SK-N-SH treated with all-trans-retinoic acid at 6 μM for 48 hours (cell line): Measurements from ENCODE around the gene CIRBP.

ENCODE experiments used
- ARNTL ChIP-seq: fragments of 450-650 bp; formaldehyde crosslinking; IDR thresholded peaks from 2 replicates; pipeline ENCODE4 v1.5.0; 2020; ENCODE audit warnings: low read depth, mild to moderate bottlenecking, moderate library complexity, borderline replicate concordance
- CREB5 ChIP-seq: fragments of 250-450 bp; sonication (Bioruptor Pico); IDR thresholded peaks from 2 replicates; pipeline ENCODE4 v1.5.1; 2020; ENCODE audit warnings: low read depth, mild to moderate bottlenecking, moderate library complexity
- SNAI2 ChIP-seq: fragments of 250-450 bp; sonication (Bioruptor Pico); IDR thresholded peaks from 2 replicates; pipeline ENCODE4 v1.5.0; 2020; ENCODE audit warnings: mild to moderate bottlenecking, moderate library complexity
- TCF4 ChIP-seq: fragments of 250-450 bp; sonication (Bioruptor Pico); IDR thresholded peaks from 2 replicates; pipeline ENCODE4 v1.8.0; 2021; ENCODE audit warnings: mild to moderate bottlenecking, moderate library complexity, borderline replicate concordance
- ZFP3 ChIP-seq: fragments of 250-450 bp; sonication (Bioruptor Pico); IDR thresholded peaks from 2 replicates; pipeline ENCODE4 v1.5.0; 2020; ENCODE audit warnings: mild to moderate bottlenecking, moderate library complexity
- TF ChIP-seq, protein P1 (sequence below): fragments of 250-450 bp; sonication (Bioruptor Pico); IDR thresholded peaks from 2 replicates; pipeline ENCODE4 v1.8.0; 2021; ENCODE audit warnings: low read depth, mild to moderate bottlenecking, moderate library complexity, borderline replicate concordance
- TF ChIP-seq, protein P2 (sequence below): fragments of 250-450 bp; sonication (Bioruptor Pico); IDR thresholded peaks from 2 replicates; pipeline ENCODE4 v1.5.1; 2021; ENCODE audit warnings: mild to moderate bottlenecking, moderate library complexity

GRCh38 chr19:1227304-1228054 is 41.7 kb upstream of the CIRBP start:
- TF ChIP-seq SNAI2 (CRISPR knock-in tag), result no peak
- TF ChIP-seq, protein P1, sequence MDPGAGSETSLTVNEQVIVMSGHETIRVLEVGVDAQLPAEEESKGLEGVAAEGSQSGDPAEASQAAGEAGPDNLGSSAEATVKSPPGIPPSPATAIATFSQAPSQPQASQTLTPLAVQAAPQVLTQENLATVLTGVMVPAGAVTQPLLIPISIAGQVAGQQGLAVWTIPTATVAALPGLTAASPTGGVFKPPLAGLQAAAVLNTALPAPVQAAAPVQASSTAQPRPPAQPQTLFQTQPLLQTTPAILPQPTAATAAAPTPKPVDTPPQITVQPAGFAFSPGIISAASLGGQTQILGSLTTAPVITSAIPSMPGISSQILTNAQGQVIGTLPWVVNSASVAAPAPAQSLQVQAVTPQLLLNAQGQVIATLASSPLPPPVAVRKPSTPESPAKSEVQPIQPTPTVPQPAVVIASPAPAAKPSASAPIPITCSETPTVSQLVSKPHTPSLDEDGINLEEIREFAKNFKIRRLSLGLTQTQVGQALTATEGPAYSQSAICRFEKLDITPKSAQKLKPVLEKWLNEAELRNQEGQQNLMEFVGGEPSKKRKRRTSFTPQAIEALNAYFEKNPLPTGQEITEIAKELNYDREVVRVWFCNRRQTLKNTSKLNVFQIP (CRISPR knock-in tag), result no peak
- no peak for TF ChIP-seq ARNTL (CRISPR knock-in tag)
- no peak for TF ChIP-seq CREB5 (CRISPR knock-in tag)
- TF ChIP-seq ZFP3 (CRISPR knock-in tag), result no peak
- TF ChIP-seq TCF4 (CRISPR knock-in tag), result no peak
- TF ChIP-seq, protein P2, sequence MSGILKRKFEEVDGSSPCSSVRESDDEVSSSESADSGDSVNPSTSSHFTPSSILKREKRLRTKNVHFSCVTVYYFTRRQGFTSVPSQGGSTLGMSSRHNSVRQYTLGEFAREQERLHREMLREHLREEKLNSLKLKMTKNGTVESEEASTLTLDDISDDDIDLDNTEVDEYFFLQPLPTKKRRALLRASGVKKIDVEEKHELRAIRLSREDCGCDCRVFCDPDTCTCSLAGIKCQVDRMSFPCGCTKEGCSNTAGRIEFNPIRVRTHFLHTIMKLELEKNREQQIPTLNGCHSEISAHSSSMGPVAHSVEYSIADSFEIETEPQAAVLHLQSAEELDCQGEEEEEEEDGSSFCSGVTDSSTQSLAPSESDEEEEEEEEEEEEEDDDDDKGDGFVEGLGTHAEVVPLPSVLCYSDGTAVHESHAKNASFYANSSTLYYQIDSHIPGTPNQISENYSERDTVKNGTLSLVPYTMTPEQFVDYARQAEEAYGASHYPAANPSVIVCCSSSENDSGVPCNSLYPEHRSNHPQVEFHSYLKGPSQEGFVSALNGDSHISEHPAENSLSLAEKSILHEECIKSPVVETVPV (CRISPR knock-in tag), result no peak
